D721Med (cell line): ENCODE data around the gene CAMKV.
A peak's percentile ranks its signal among the peaks of the same experiment; 100 is the strongest.
"Not testable (repeated sequence)": the region's sequence is repeated elsewhere in the genome, so short reads cannot be mapped to it uniquely, and the experiment has no call there.

ENCODE experiments used
- DNase-seq: peaks from one replicate; pipeline ENCODE4 v3.0.0; 2011; ENCODE audit warnings: low spot score; ENCODE audit not compliant: insufficient read length
- FAIRE-seq: peaks from 2 replicates; lab custom pipeline; 2011; peaks lifted over from hg19 to GRCh38; lab: Jason Lieb, UNC
- CTCF ChIP-seq: IDR thresholded peaks from 2 replicates; pipeline ENCODE4 v1.5.1; 2012; ENCODE audit warnings: mild to moderate bottlenecking, control low read depth; ENCODE audit not compliant: insufficient read depth; ENCODE audit errors: missing control alignments

Gene CAMKV

GRCh38 chr3:49910409-49911123, 40.9 kb upstream of the CAMKV start:
- TF ChIP-seq CTCF, result no peak
- no peak for FAIRE-seq
- no peak for DNase-seq

- TF ChIP-seq CTCF, result no peak
- no peak for DNase-seq
- no peak for FAIRE-seq
Observed at GRCh38 chr3:49908373-49909199, 38.9 kb upstream of the CAMKV start.

- FAIRE-seq (no peak), DNase-seq (peak; percentile 65)
- TF ChIP-seq CTCF, result peak; percentile 60
Observed at GRCh38 chr3:49906073-49906743, 36.5 kb upstream of the CAMKV start.

GRCh38 chr3:49904448-49904847, 34.7 kb upstream of the CAMKV start:
- peak; percentile 10 for DNase-seq
- FAIRE-seq, result not testable (repeated sequence)

- TF ChIP-seq CTCF, result no peak
- FAIRE-seq (no peak), DNase-seq (peak; percentile 11)
Observed at GRCh38 chr3:49903451-49904424, 34.0 kb upstream of the CAMKV start, which contains the start of gene MST1R. Gene MST1R (minus strand): TSS chr3:49903873. CDS start chr3:49903609, 264 bp downstream.

- TF ChIP-seq CTCF, result no peak
- no peak for FAIRE-seq
- DNase-seq, result peak; percentile 9
Observed at GRCh38 chr3:49902511-49903345, 33.0 kb upstream of the CAMKV start.
